Measurements from ENCODE around the gene COQ5.

GRCh38 chr12:120544691-120545090 is 15.7 kb upstream of the COQ5 start:
- TF ChIP-seq CTCF (IDR thresholded peaks at IDR 0.05) (no peak), POLR2AphosphoS5 (IDR thresholded peaks at IDR 0.05) (no peak)

All from esophagus muscularis mucosa (tissue), 3 donors.